HG03196 (cell line): ENCODE results near the gene ABCB4.

Experiments used
- ATAC-seq: cut with Tn5 transposase; IDR thresholded peaks from one replicate; pipeline ENCODE4 v1.9.1; 2021; ENCODE audit not compliant: unreplicated experiment

The ABCB4 gene

DNA sequence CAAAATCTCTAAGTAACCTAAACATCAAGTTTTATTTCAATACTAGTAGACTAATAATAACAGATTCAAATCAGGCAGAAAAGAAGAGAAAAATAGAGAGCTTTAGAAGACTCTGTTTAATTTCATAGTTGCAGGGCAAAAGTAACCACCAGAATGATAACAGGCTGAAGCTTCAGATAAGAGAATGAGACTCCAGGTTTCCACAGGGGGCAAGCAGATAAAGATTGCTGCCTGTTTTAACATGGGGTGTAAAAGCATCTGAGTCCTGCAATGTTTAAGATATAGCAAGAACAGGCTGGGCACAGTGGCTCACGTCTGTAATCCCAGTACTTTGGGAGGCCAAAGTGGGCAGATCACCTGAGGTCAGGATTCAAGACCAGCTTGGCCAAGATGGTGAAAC lies 119.0 kb downstream of the ABCB4 start:
- no peak for ATAC-seq

DNA sequence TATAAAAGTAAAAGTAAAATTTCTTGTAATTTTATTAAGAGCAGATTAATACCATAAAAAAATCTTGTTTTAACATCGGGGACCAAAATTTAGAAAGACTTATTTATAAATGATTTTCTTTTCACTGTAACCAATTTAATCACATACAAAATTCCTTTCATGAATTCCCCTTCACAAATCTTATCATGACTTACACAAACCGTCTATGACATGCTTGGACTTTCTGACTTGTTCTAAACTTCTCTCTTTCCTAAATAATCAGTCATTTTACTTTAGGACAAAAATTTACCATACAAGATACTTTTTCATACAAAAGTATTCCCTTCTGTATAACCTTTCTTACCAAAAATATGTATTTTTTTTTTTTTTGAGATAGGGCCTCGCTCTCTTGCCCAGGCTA lies 120.7 kb downstream of the ABCB4 start:
- ATAC-seq: no peak
